HG02763 (cell line): Measurements from ENCODE around the gene NAV2.

Experiments used
- ATAC-seq: cut with Tn5 transposase; IDR thresholded peaks from one replicate; pipeline ENCODE4 v1.9.1; 2021; ENCODE audit warnings: mild to moderate bottlenecking, moderate library complexity; ENCODE audit not compliant: unreplicated experiment

The NAV2 gene

DNA sequence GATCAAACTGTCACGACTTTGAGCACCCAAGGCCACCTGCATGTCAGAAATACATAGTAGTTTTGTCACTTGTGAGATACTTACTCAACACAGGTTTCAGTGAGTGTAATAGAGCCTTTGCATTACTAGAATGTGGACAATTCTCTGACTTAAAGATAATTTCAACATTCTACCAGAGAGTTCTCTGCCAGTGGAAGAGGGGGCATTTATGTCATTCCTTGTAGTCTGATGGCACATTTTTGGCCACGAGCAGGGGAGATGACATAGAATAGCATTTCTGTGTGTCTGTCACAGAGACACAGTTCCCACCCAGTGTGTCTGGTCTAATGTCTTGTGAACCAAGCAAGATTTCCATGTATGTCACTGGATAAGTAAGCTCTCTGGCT, 335.1 kb downstream of the NAV2 start:
- no peak for ATAC-seq

DNA sequence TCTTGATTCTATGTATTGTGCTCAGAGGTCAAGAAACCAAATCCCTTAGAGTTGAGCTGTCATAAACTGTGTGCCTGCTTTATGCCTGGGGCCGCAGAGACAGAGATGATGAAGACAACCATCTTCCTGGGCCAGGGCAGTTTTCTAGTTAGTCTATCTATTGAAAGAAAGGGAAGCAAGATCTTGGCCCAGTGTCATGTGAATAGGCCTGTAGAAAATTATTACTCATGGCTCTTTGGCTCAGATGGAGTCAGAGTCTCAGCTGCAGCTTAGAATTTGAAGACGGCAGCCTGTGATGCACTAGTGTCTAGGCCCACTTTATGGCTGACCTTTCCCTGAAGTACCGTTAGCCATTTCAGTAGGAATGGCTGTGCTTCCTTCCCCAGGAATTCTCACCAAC, 335.6 kb downstream of the NAV2 start:
- no peak for ATAC-seq

DNA sequence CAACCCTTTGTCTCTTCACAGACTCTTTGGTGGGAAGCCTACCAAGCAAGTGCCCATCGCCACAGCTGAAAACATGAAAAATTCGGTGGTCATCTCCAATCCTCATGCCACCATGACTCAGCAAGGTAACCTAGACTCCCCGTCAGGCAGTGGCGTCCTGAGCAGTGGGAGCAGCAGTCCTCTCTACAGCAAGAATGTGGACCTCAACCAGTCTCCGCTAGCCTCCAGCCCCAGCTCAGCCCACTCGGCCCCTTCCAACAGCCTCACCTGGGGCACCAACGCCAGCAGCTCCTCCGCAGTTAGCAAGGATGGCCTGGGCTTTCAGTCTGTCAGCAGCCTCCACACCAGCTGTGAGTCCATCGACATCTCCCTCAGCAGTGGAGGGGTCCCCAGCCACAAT, 336.1 kb downstream of the NAV2 start:
- no peak for ATAC-seq

DNA sequence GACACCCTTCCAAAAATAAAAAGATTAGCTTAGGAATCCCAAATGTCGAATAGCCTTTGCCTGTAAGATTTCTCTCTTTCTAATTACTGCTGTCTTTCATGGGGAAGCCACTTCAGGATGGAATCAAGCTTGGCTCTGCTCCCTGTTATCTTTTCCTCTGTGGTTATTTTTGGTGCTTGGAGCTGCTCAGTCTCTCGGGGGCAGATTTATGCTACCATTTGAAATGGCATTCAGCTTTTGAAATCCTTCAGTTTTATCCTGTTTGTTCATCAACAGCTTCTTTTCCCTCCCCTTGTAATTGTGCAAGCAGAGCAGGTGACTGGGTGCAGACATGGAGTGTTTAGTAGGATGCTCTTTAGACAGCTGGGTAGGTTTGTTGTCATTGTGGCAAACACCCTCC, 336.6 kb downstream of the NAV2 start:
- no peak for ATAC-seq

DNA sequence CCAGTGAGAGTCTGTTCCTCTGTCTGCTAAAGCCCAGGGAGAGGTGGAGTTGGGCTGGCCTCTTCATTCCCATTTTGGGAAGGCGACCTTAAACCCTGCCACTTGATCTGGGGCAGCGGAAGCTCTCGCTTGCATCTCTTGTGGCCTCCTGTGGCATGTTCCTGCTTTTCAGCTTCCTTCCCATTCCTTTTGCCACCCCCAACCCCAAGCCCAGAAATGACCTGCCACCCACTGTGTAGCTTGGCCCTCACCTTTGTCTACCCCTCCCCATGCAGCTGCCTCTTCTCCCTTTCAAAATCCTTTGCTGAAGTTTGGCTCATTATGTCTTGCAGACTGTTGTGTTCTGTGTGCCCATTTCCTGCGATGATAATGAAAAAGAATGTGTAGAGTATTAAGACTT, 337.4 kb downstream of the NAV2 start:
- no peak for ATAC-seq

DNA sequence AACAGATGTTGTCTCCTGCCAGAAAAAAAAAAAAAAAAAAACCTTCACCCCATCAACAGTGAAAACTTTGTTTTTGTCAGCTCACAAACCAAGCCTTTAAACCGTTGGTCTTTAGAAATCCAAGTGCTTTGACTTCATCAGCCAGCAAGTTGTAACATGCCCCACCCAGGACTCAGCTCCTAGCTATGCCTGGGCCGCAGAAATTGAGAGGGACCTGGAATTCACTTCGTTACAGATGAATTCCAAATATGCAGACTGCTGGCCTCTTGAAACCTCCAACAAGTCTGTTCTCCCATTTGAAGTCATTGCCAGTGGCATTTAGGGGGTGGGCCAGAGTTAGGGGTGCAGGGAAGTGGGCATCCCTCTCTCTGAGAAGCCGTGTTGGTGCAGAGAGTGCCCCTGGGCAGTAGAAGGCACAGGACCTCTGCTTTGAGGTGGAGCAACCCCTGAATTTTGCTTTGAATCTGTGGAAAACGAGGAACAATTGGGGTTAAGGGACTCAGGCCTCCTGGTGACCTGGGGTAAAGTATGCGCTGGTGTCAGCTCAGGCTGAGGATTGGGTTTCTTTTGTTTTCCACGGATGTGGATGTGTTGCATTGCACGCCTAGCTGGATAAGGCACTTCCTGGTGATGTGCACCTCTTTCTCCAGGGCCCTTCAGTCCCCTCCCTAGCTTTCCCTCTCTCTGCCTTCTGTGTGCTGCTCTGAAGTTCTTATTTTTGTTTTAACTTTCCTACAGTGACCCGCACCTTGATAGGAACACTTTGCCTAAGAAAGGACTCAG, 338.1 kb downstream of the NAV2 start:
- ATAC-seq, result no peak

DNA sequence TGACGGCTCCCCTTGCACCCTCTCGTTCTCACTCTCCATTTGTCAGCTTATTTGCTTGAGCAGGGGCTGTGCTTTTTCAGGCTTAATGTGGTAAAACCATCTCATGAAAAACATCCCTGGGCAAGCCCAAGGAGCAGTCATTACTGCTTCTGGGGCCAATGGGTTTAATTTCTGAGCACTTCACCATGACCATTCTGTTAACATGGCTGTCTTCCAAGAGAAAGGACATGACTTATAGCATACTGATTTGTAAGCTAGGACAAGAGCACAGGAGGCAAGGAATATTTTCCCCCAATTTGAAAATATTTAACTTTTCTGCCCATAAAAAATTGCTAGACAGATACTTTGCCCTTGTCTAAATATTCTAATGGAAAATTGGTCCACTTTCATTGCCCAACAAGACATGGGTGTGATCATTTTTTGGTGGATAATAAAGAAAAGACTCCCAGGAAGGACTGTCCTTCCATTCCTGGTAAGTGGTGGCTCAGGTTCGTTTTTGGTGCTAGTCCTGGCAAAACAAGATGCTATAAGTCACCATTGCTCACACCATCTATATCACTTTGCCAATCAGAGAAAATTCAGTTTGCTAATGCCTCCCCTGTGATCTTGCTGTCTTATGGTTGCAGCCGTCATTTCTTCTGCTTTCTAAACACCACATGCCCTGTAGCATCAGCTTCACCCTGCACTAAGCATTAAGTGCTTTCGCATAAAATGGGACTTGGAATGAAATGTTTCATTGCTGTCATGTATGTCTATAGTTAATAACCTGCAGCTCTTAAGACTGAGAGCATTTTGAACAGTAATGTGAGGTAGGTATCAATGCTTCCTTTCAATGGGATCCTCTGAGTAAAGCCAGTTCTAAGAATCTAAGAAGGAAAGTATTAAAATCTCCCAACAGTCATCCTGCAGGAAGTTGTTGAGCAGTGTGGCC, 339.1 kb downstream of the NAV2 start:
- ATAC-seq, result no peak

DNA sequence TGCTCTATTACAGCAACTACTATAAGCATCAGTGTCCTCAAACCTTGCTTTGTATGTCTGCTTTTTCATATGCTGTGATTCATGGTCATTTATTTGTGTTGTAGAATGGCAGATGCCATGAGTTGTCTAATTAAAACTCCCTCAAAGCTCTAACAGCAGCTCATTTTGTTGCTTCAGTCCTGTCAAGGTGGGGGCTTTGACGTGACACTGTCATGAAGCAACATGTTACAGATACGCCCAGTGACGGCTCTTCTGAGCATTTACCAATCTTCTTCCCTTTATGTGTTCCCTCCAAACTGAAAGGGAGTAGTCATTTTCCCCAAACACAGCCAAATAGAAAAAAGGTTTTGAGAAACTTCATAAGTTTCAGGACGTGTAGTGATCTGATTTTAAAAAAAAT, 340.9 kb downstream of the NAV2 start:
- ATAC-seq, result no peak

DNA sequence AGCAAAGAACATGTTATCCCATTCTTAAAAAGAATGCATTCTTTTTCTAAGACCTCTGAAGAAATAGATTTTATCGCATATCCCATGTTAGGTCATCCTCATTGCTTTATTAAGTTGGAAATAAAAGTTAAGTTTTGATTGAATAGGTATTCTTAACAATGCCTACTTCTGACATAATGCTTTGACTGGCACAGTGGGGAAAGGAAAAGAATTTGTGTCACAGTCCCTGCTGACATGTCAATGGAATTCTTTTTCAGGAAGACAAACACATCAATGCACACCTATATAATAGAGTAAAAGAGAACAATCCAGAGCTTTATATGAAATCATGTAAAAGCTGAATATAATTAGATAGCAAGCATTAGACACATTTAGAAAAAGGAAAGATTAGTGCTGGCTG, 341.9 kb downstream of the NAV2 start:
- no peak for ATAC-seq

DNA sequence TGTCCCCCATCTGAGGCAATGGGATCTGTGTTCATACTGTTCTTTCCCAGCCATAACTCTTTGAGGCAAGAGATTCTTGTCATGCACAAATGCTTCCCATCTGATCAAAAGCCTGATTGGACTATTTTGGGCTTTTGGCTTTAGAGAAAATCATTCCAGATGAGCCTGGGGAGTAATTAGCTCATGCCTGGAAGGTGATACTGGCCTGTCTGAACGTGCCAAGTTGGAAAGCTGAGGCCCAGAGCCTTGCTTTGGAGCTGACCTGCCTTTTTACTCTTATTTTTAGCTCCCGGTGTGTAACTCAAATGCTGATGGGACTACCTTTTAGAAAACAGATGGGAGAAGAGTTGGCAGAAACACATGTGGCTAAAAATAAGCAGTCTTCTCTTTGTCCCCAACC, 342.7 kb downstream of the NAV2 start:
- ATAC-seq, result no peak

DNA sequence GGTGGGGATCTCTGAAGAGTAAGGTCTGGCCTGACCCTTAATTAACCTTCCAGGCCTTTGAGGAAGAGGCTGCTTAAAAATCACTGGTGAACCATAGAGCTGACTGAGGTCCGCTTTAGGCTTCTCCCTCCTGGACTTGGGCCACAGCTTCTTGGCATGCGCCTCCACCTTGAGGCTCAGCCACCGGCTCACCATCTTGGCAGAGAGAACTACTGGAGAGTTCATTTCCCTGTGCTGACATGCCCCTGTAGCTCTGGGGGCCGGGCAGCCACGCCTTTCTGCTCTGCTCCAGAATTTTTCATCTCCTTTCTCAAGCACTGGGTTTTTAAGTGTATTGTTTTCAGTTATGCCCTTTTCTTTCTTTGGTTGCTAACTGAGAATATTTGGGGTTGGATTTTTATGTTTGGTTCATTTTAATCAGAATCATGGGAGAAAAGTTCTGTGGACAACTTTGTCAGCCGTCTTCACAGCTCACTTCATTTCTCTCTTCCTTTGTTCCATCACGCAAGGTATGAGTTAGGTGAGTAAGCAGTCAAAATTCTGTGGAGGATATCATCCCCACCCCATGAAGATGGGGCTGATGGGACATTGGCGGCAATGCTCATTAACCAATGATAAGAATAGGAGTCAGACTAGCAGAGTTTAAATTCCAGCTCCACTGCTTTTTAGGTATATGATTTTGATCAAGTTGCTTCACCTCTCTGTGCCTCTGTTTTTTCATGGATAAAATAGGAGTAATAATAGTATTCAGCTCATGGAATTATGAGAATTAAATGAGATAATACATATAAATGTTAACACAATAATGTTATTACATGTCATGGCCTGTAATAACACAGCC, 343.7 kb downstream of the NAV2 start:
- no peak for ATAC-seq

DNA sequence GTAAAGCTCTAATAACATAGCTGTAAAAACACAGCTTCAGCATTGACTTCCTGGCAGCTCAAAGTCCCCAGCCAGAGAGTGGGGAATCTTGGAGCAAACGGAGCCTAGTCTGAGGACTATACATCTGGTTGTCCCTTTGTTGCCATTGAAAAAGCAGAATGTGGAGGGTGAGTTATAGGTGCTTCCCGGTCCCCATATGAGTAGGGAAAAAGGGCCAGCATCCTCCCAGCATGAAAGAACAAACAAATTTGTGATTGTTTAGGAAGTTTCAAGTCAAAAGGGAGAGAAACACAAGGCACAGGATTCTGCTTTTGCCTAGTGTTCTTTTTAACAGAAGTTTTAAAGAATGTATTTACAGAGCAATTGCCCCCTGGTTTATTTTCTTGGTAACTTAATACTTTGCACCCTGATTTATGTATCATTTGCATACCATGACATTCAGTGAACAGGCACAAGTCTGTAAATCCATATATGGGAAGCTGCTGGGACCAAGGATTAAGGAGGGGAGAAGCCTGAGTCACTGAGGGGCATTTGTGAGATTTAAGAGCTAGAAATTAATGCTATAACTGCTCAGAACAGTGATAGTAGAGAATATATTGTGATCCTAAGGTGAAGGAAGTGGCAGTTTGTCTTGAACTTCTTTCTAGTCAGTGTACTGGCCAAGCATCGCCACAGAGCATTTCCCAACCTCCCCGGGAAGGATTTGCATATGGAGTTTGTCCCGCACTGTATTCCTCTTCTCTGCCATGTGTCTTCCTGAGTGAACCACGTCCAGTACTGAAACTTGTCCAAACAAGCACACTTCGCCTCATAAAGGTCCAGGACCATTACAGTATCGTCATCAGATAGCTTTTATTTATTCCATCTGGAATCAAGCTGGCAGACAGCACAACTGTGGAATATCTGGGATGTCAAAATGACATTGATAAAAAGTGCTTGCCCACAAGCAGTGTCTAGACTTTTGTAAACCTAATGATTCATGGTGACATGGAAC, 344.6 kb downstream of the NAV2 start:
- ATAC-seq, result no peak

DNA sequence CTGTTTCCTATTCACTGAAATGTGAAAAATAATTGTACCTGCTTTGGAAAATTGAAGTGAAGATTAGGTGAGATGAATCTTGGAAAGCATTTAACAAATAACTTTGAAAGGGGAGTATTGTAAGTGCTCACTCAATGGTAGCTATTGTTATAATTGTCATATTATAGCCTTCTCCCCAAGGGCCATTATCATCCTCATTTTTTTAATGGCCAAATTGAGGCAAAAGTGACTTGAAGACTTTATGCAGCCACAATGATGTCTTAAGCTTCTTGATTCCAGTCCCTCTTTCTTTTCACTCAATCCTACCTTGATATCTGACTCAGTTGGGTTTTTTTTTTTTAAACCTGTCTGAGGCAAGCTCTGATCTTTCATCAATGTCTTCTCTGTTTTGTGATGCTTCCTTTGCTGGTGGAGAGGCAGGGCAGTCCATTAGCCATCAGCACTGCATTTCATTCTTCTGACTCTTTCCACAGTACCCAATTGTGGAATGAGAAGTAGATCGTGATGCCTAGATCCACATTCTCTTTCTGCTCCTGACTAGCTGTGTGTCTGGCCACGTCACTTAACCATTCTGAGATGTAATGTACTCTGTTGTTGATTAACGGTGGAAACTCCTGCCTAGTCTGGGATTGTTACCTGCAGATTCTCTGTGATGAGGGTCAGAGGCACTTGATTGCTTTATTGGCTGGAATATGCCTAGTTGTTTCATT, 346.3 kb downstream of the NAV2 start:
- ATAC-seq, result no peak

DNA sequence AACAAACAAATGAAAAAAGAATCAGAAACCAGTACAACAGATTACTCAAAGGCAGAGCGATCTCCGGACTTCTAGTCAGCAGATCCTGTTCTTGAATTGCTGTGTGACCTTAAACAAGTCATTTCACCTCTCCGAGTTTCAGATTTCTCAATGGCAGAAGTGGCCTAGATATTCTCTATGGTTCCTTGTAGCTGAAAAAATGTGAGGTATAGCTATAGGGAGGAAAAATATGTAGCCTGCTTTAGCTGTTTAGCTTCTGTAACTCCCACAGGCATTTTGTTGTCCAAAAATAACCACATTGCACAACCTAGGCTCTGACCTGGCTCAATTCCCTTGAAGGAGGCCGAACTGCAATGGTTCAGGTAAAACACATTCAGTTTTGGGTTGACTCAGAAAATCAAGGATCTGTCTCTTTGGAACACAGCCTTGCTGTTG, 347.0 kb downstream of the NAV2 start:
- no peak for ATAC-seq

DNA sequence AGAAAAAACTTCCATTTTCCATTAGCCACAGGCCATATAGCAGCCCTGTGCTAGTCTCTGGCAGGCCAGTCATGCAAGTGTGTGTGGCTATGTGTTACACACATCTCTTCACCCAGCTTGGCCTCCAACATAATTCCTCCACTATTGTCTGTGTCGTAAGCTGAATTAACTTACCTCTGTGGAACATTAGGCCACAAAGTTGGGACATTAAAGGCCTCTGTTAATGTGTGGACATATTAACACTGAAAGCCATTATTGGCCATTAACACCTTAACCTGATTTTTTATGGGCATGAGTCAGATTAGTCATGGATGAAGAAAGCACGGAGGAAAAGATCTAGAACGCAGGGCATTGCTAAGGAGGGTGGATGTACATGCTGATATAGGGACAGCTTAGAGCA, 347.5 kb downstream of the NAV2 start:
- no peak for ATAC-seq

DNA sequence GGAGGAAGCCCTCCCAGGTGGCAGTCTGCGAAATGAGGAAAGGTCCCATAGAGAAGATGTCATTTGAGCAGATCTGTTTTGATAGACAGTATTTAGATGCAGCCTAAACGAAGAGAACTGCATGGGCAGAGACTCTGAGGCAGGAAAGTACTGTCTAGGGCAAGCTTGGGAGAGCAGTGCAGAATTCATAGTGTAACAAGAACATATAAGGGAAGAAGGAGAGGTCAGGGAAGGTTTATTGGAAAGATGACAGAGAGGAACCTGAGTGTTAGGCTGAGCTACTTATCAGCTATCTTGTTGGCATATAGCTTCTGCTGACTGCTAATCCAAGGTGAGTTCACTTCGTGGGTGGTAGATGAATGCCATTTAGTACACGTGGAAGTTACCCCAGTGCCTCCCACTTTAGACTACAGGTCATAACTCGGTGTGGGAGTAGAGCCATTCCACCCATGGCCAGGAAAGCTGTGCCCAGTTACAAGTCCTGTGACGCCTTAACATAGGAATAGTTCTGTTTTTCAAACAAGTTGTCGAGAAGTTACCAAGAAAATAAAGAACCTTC, 348.1 kb downstream of the NAV2 start:
- no peak for ATAC-seq

DNA sequence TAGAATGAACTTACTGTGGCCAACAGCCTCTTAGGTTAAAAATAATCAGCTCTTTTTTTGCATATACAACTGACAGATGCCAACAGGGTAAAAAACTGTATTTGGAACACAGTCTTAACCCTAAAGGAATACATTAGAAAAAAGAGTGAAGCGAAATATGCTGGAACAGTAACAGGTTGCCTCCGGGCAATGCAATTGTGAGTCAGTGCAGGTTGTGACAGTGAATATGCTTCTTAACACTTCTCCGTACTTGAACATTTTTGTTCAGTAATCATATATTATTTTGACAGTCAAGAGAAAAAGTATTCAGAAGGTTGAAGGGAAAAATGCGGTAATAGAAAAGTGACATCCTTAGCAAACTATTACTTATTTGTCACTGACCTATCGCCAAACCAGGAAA, 349.1 kb downstream of the NAV2 start:
- no peak for ATAC-seq

DNA sequence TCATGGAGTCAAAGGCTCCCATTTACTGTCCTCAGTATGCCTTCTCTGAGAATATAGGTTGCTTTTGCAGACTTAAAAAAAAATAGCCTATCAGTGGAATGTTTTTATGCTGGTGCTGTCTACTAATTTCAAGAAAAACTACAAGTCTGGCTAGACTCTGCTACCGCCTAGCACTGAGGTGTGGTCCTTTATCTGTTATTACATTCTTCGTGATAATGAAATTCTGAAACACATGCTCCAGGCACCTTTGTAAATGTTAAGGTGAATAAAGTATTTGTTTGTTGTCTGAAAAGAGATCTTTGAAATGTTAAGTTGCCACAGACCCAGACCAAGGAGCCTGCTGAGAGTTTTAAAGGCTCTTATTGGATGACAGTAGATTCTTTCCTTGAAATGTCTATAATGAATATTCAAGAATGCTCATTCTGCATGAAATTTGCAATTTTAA, 352.3 kb downstream of the NAV2 start:
- no peak for ATAC-seq

DNA sequence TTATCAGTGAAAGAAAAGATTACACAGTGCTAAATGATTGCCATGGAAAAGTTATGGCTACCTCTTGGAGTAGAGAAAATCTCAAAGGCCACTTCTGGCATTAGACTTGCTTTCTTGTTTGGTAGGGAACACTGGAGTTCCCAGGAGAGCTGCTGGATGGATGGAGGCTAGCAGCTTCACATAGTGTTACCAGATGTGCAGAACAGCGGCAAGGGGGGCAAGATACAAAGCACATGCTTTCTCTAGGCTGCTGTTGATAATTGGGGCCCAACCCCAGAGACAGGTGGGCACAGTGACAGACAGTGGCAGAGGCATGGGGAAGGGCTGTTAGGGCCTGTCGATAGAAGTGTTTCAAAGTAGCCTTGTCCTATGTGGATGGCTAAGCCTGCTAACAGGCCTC, 352.8 kb downstream of the NAV2 start:
- ATAC-seq, result no peak
